ENCODE data around the gene COL1A2. TPM values are rescaled to one million over a fixed set of nuclear protein-coding genes. Genes with fewer than 3 reads are reported as not detected.
A peak's percentile ranks its signal among the peaks of the same experiment; 100 is the strongest.

Gene COL1A2
- total RNA-seq, 2 donors from 2014 or later = 67.0 to 228 TPM

GRCh38 chr7:94391726-94392392 is 2.8 kb upstream of the COL1A2 start:
- DNase-seq (ENCODE audit: low spot score) = no peak
- H3K4me3 ChIP-seq = no peak overlapping the region
- no peak for TF ChIP-seq CTCF (IDR thresholded peaks at IDR 0.05)

GRCh38 chr7:94392393-94392786 is 2.3 kb upstream of the COL1A2 start:
- H3K9me3 ChIP-seq = no peaks in the 10 kb centered on the region
- H3K4me3 ChIP-seq = no peak overlapping the region
- TF ChIP-seq CTCF (IDR thresholded peaks at IDR 0.05) = no peak
- no peak for DNase-seq (ENCODE audit: low spot score)
- H3K36me3 ChIP-seq = no peaks in the 10 kb centered on the region
- H3K4me1 ChIP-seq = peaks cover 0 to 23% of the 10 kb centered on the region in 2 donors
- H3K27me3 ChIP-seq = no peaks in the 10 kb centered on the region
- peak overlapping the region; percentile 70 to 93 for H3K27ac ChIP-seq

More at GRCh38 chr7:94391726-94392392, 2.8 kb upstream of the COL1A2 start:
- Histone ChIP-seq H3K27me3 (no peaks in the 10 kb centered on the region), H3K4me1 (peaks cover 0 to 23% of the 10 kb centered on the region in 2 donors), H3K9me3 (no peaks in the 10 kb centered on the region), H3K27ac (peak overlapping the region; percentile 70 to 93), H3K36me3 (no peaks in the 10 kb centered on the region)

GRCh38 chr7:94393246-94394108 is 1.2 kb upstream of the COL1A2 start:
- no peak for DNase-seq (ENCODE audit: low spot score)
- Histone ChIP-seq H3K4me1 (peaks cover 0 to 23% of the 10 kb centered on the region in 2 donors), H3K9me3 (no peaks in the 10 kb centered on the region), H3K27ac (peak overlapping the region; percentile 70 to 93), H3K4me3 (peak overlapping the region; percentile 51 to 58), H3K27me3 (no peaks in the 10 kb centered on the region), H3K36me3 (no peaks in the 10 kb centered on the region)
- TF ChIP-seq CTCF (IDR thresholded peaks at IDR 0.05) = no peak

GRCh38 chr7:94394109-94394436 is 622 bp upstream of the COL1A2 start:
- Histone ChIP-seq H3K4me3 (peak overlapping the region; percentile 51 to 58), H3K36me3 (peaks cover under 1% of the 10 kb centered on the region), H3K4me1 (peaks cover 0 to 23% of the 10 kb centered on the region in 2 donors), H3K27ac (peak overlapping the region; percentile 70 to 93), H3K9me3 (no peaks in the 10 kb centered on the region), H3K27me3 (no peaks in the 10 kb centered on the region)
- TF ChIP-seq CTCF (IDR thresholded peaks at IDR 0.05) = no peak
- DNase-seq (ENCODE audit: low spot score) = no peak

- peak; percentile 56 to 84 for TF ChIP-seq CTCF (IDR thresholded peaks at IDR 0.05)
- H3K4me3 ChIP-seq = peak overlapping the region; percentile 51 to 58
- H3K27ac ChIP-seq = peak overlapping the region; percentile 70 to 93
- H3K4me1 ChIP-seq = peaks cover 0 to 23% of the 10 kb centered on the region in 2 donors
- H3K27me3 ChIP-seq = no peaks in the 10 kb centered on the region
- no peaks in the 10 kb centered on the region for H3K9me3 ChIP-seq
- peaks cover 8% of the 10 kb centered on the region for H3K36me3 ChIP-seq
- no peak for DNase-seq (ENCODE audit: low spot score)
These were observed 694 bp downstream of the COL1A2 start for GRCh38 chr7:94395141-94396036.

Measured in right atrium auricular region (tissue), 2 donors.